ENCODE results near the gene DDAH2.

DNA sequence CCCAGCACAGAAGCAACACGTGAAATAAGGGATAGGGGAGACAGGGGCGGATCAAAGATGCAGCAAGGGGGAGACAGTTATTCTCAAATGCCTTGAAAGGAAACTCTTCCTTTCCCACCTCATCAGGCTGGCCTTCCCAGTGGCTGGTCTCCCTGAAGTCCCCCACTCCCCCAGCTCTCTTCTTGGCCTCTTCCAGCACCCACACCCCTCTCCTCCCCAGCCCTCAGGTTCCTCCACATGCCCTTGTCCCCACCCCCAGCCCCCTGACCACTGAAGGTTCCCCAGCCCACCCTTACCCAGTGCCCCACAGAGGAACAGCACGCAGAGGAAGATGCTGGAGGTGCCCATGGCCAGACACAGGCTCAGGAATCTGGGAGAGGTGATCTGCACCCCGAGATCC is 15.6 kb downstream of the DDAH2 start:
- TF ChIP-seq ZNF670 (tag by site-specific recombination; IDR thresholded peaks at IDR 0.05; ENCODE audit: low read depth) = no peak
- TF ChIP-seq KLF1 (tag by site-specific recombination; IDR thresholded peaks at IDR 0.05) = no peak
- no peak for TF ChIP-seq ZNF24 (tag by site-specific recombination; IDR thresholded peaks at IDR 0.05)
- TF ChIP-seq ZNF16 (tag by site-specific recombination; IDR thresholded peaks at IDR 0.05; ENCODE audit: low read depth) = no peak
- no peak for TF ChIP-seq ZNF558 (tag by site-specific recombination; IDR thresholded peaks at IDR 0.05)
- TF ChIP-seq IKZF3 (tag by site-specific recombination; IDR thresholded peaks at IDR 0.05) = no peak
- TF ChIP-seq, protein P1, sequence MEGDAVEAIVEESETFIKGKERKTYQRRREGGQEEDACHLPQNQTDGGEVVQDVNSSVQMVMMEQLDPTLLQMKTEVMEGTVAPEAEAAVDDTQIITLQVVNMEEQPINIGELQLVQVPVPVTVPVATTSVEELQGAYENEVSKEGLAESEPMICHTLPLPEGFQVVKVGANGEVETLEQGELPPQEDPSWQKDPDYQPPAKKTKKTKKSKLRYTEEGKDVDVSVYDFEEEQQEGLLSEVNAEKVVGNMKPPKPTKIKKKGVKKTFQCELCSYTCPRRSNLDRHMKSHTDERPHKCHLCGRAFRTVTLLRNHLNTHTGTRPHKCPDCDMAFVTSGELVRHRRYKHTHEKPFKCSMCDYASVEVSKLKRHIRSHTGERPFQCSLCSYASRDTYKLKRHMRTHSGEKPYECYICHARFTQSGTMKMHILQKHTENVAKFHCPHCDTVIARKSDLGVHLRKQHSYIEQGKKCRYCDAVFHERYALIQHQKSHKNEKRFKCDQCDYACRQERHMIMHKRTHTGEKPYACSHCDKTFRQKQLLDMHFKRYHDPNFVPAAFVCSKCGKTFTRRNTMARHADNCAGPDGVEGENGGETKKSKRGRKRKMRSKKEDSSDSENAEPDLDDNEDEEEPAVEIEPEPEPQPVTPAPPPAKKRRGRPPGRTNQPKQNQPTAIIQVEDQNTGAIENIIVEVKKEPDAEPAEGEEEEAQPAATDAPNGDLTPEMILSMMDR (tag by site-specific recombination; IDR thresholded peaks at IDR 0.05) = no peak

All from HEK293 (cell line).